H1 (cell line): ENCODE results near the gene LPO. TPM values are rescaled to one million over a fixed set of nuclear protein-coding genes. Genes with fewer than 3 reads are reported as not detected.

Source experiments
- CTCF ChIA-PET: fragments of 300-600 bp; sonication (Branson Sonifier 250); formaldehyde crosslinking; loops from one replicate; lab custom pipeline; 2021; ENCODE audit not compliant: partially characterized antibody; lab: Charles Lee
- POLR2A ChIA-PET: fragments of 300-600 bp; sonication (Branson Sonifier 250); formaldehyde crosslinking; loops from one replicate; lab custom pipeline; 2021; ENCODE audit warnings: inconsistent platforms; ENCODE audit not compliant: partially characterized antibody; lab: Charles Lee
- DNase-seq, 2 experiments: peaks; one replicate each; pipeline versions ENCODE4 v3.0.0 to v3.0.0-alpha.2; 2010 to 2022; ENCODE audit warnings: low spot score in 2 of 2, low read depth in 1 of 2, mixed read lengths in 1 of 2
- FAIRE-seq: peaks from 2 replicates; lab custom pipeline; 2011; peaks lifted over from hg19 to GRCh38; lab: Jason Lieb, UNC
- H2AFZ ChIP-seq: 2 replicates; pipeline ENCODE4 v1.8.1; 2012; ENCODE audit warnings: low read length, inconsistent platforms
- H2AK5ac ChIP-seq: 2 replicates; pipeline ENCODE4 v1.6.1; 2013; ENCODE audit warnings: low read depth, low read length
- H2BK120ac ChIP-seq: replicated peaks from 2 replicates; pipeline ENCODE3; 2013; ENCODE audit warnings: low read depth, low read length, inconsistent platforms
- H2BK12ac ChIP-seq: 2 replicates; pipeline ENCODE4 v1.6.1; 2013; ENCODE audit warnings: low read depth, low read length
- H2BK15ac ChIP-seq: 2 replicates; pipeline ENCODE4 v1.6.1; 2013; ENCODE audit warnings: low read length
- H2BK20ac ChIP-seq: 2 replicates; pipeline ENCODE4 v1.6.1; 2013; ENCODE audit warnings: low read length
- H2BK5ac ChIP-seq: 2 replicates; pipeline ENCODE4 v1.6.1; 2013; ENCODE audit warnings: low read depth, low read length
- H3K14ac ChIP-seq: 2 replicates; pipeline ENCODE4 v1.6.1; 2013; ENCODE audit warnings: inconsistent platforms; ENCODE audit not compliant: insufficient read length
- H3K18ac ChIP-seq: 2 replicates; pipeline ENCODE4 v1.6.1; 2013; ENCODE audit warnings: low read length; ENCODE audit errors: extremely low read depth
- H3K23ac ChIP-seq: 2 replicates; pipeline ENCODE4 v1.6.1; 2013; ENCODE audit warnings: inconsistent platforms; ENCODE audit not compliant: insufficient read length
- H3K23me2 ChIP-seq: 2 replicates; pipeline ENCODE4 v1.6.1; 2013; ENCODE audit warnings: low read depth, low read length
- H3K27ac ChIP-seq: 2 replicates; pipeline ENCODE4 v1.6.1; 2011; ENCODE audit warnings: low read depth, low read length, inconsistent platforms
- H3K27me3 ChIP-seq, 4 experiments: replicated peaks in 1 of 4; 1 replicate in 1 of 4; 2 replicates in 3 of 4; pipeline versions ENCODE4 v1.6.1 to v1.8.1; 2011 to 2013; ENCODE audit warnings: low read length in 3 of 4, mild to moderate bottlenecking in 3 of 4, inconsistent platforms in 2 of 4, mixed read lengths in 2 of 4, moderate library complexity in 1 of 4; ENCODE audit not compliant: control insufficient read depth in 3 of 4, insufficient read depth in 3 of 4; ENCODE audit errors: extremely low read depth in 1 of 4
- H3K36me3 ChIP-seq, 4 experiments: 2 replicates each; pipeline versions ENCODE4 v1.6.1 to v1.8.1; 2011 to 2013; ENCODE audit warnings: mild to moderate bottlenecking in 4 of 4, low read length in 3 of 4, moderate library complexity in 2 of 4, control low read depth in 1 of 4, inconsistent platforms in 1 of 4; ENCODE audit not compliant: insufficient read depth in 4 of 4, control insufficient read depth in 2 of 4
- H3K4ac ChIP-seq: replicated peaks from 2 replicates; pipeline ENCODE3; 2013; ENCODE audit warnings: low read length, low read depth, mixed read lengths, inconsistent platforms; ENCODE audit not compliant: insufficient read length
- H3K4me1 ChIP-seq, 4 experiments: replicated peaks in 1 of 4; 1 replicate in 1 of 4; 2 replicates in 3 of 4; pipeline versions ENCODE4 v1.6.1 to v1.8.1; 2011 to 2013; ENCODE audit warnings: low read length in 3 of 4, inconsistent platforms in 2 of 4, mixed read lengths in 1 of 4; ENCODE audit not compliant: insufficient read depth in 4 of 4, control insufficient read depth in 3 of 4
- H3K4me2 ChIP-seq, 2 experiments: 2 replicates each; pipeline versions ENCODE4 v1.6.1 to v1.8.1; 2011 to 2013; ENCODE audit warnings: low read depth in 2 of 2, low read length in 2 of 2, control low read depth in 1 of 2, inconsistent platforms in 1 of 2, mild to moderate bottlenecking in 1 of 2; ENCODE audit not compliant: insufficient read depth in 1 of 2
- H3K4me3 ChIP-seq, 4 experiments: fragments of 200-600, 300-600 bp in 1 of 4; sonication (generic), shearing (Covaris generic), sonication (Bioruptor Twin) in 1 of 4; 2 replicates each; pipeline versions ENCODE4 v1.5.1 to v1.8.1; 2011 to 2016; ENCODE audit warnings: low read length in 4 of 4, low read depth in 3 of 4, control low read depth in 2 of 4, inconsistent platforms in 2 of 4, mild to moderate bottlenecking in 2 of 4, mixed read lengths in 1 of 4, moderate library complexity in 1 of 4; ENCODE audit not compliant: insufficient read depth in 2 of 4; ENCODE audit errors: extremely low read depth in 1 of 4
- H3K56ac ChIP-seq: replicated peaks from 2 replicates; pipeline ENCODE3; 2013; ENCODE audit warnings: low read depth, mild to moderate bottlenecking, mixed read lengths, low read length, inconsistent platforms; ENCODE audit not compliant: insufficient read length
- H3K79me1 ChIP-seq: 2 replicates; pipeline ENCODE4 v1.6.1; 2013; ENCODE audit warnings: low read depth, low read length, control low read depth
- H3K79me2 ChIP-seq, 2 experiments: 2 replicates each; pipeline versions ENCODE4 v1.6.1 to v1.8.1; 2012 to 2013; ENCODE audit warnings: low read length in 2 of 2, mild to moderate bottlenecking in 2 of 2, inconsistent platforms in 1 of 2; ENCODE audit not compliant: insufficient read depth in 2 of 2, control insufficient read depth in 1 of 2
- H3K9ac ChIP-seq, 4 experiments: replicated peaks in 1 of 4; 1 replicate in 1 of 4; 2 replicates in 3 of 4; pipeline versions ENCODE4 v1.6.1 to v1.8.1; 2011 to 2013; ENCODE audit warnings: low read depth in 3 of 4, low read length in 3 of 4, control low read depth in 2 of 4, mild to moderate bottlenecking in 2 of 4, moderate library complexity in 2 of 4, inconsistent platforms in 1 of 4; ENCODE audit errors: extremely low read depth in 1 of 4
- H3K9me3 ChIP-seq, 2 experiments: 2 replicates each; pipeline versions ENCODE4 v1.6.1 to v1.8.1; 2012 to 2013; ENCODE audit warnings: mild to moderate bottlenecking in 2 of 2, moderate library complexity in 2 of 2, control low read depth in 1 of 2, inconsistent platforms in 1 of 2, low read depth in 1 of 2, low read length in 1 of 2, mixed read lengths in 1 of 2; ENCODE audit not compliant: insufficient read depth in 2 of 2
- H4K20me1 ChIP-seq, 2 experiments: replicated peaks in 1 of 2; 2 replicates each; pipeline versions ENCODE3 to v1.8.1; 2011 to 2013; ENCODE audit warnings: inconsistent platforms in 2 of 2, low read length in 2 of 2, mild to moderate bottlenecking in 1 of 2; ENCODE audit not compliant: insufficient read depth in 2 of 2, control insufficient read depth in 1 of 2
- H4K5ac ChIP-seq: 2 replicates; pipeline ENCODE4 v1.6.1; 2013; ENCODE audit warnings: low read length, low read depth, mixed read lengths, inconsistent platforms; ENCODE audit not compliant: insufficient read length
- H4K8ac ChIP-seq: 2 replicates; pipeline ENCODE4 v1.8.0; 2013; ENCODE audit warnings: mild to moderate bottlenecking, moderate library complexity, low read length, inconsistent platforms; ENCODE audit not compliant: insufficient read depth; ENCODE audit errors: extremely low read depth
- H4K91ac ChIP-seq: replicated peaks from 2 replicates; pipeline ENCODE3; 2013; ENCODE audit warnings: low read length, mixed read lengths, inconsistent platforms; ENCODE audit not compliant: insufficient read length
- EGR1 ChIP-seq: IDR thresholded peaks from 2 replicates; pipeline ENCODE4 v1.6.1; 2011; ENCODE audit warnings: low read depth, low read length, borderline replicate concordance
- FOSL1 ChIP-seq: IDR thresholded peaks from 2 replicates; pipeline ENCODE4 v1.6.1; 2011; ENCODE audit warnings: mild to moderate bottlenecking, low read depth, low read length, moderate library complexity; ENCODE audit not compliant: insufficient read depth
- GTF2F1 ChIP-seq: IDR thresholded peaks from 2 replicates; pipeline ENCODE4 v1.6.1; 2012; ENCODE audit warnings: low read depth, low read length, improper control_type of control experiment, borderline replicate concordance
- KDM1A ChIP-seq: fragments of 200-600, 300-600 bp; sonication (generic); IDR thresholded peaks from 2 replicates; pipeline ENCODE4 v1.7.1; 2016; ENCODE audit warnings: mild to moderate bottlenecking, low read length, borderline replicate concordance
- POU5F1 ChIP-seq: IDR thresholded peaks from 2 replicates; pipeline ENCODE4 v1.6.1; 2011; ENCODE audit warnings: low read depth, mild to moderate bottlenecking, low read length, moderate library complexity
- RAD21 ChIP-seq, 2 experiments: IDR thresholded peaks in 1 of 2; conservative IDR thresholded peaks in 1 of 2; 2 replicates each; pipeline ENCODE4 v1.6.1; 2011; ENCODE audit warnings: low read depth in 2 of 2, low read length in 2 of 2, improper control_type of control experiment in 1 of 2, inconsistent platforms in 1 of 2, mild to moderate bottlenecking in 1 of 2, moderate library complexity in 1 of 2
- SP4 ChIP-seq: IDR thresholded peaks from 2 replicates; pipeline ENCODE4 v1.6.1; 2012; ENCODE audit warnings: low read length, inconsistent platforms
- SRF ChIP-seq: IDR thresholded peaks from 2 replicates; pipeline ENCODE4 v1.6.1; 2011; ENCODE audit warnings: mild to moderate bottlenecking, low read depth, low read length, moderate library complexity
- WGBS, 2 experiments: shearing (Covaris generic) in 1 of 2; methylation state at CpG; one replicate each; pipeline versions ENCODE4 v1.1.6 to v1.1.7; 2013 to 2015; ENCODE audit warnings: low lambda C conversion rate in 2 of 2, mixed read lengths in 2 of 2, inconsistent platforms in 1 of 2, low coverage in 1 of 2, missing lambda C conversion rate in 1 of 2; ENCODE audit not compliant: insufficient replicate concordance in 2 of 2, insufficient coverage in 1 of 2, insufficient read length in 1 of 2; ENCODE audit errors: extremely low coverage in 1 of 2, missing lambda C conversion rate in 1 of 2; 5-methylcytosine and 5-hydroxymethylcytosine counted together
- polyA plus RNA-seq, 7 experiments: library from polyadenylated mRNA; depleted of rRNA in 3 of 7; stranded (reverse) in 5 of 7; unstranded in 2 of 7; fragments of >200 nt in 5 of 7; fragments of 200-250 nt in 2 of 7; gene quantifications; 1 replicate in 5 of 7; 2 replicates in 1 of 7; 4 replicates in 1 of 7; pipeline versions ENCODE4 v1.2.1 to v1.2.3, GENCODE V29; 2011 to 2013; ENCODE audit warnings: missing spikeins in 2 of 7, mixed read lengths in 2 of 7
- total RNA-seq: library from RNA; stranded (reverse); fragmentation: NEBNext Ultra II Directional; extraction: Animal tissue kit (Norgen Biotek cat#: 25700); gene quantifications from 2 replicates; pipeline ENCODE4 v1.2.1, GENCODE V29; 2021
- TF ChIP-seq, protein P1 (sequence below): IDR thresholded peaks from 2 replicates; pipeline ENCODE4 v1.6.1; 2012; ENCODE audit warnings: low read length, inconsistent platforms

LPO gene
- total and polyA plus RNA-seq, 2 of the 8 experiments (the other 6 are each of a cell fraction or from before 2014, with no cell fraction given), result 0.38 to 0.52 TPM

DNA sequence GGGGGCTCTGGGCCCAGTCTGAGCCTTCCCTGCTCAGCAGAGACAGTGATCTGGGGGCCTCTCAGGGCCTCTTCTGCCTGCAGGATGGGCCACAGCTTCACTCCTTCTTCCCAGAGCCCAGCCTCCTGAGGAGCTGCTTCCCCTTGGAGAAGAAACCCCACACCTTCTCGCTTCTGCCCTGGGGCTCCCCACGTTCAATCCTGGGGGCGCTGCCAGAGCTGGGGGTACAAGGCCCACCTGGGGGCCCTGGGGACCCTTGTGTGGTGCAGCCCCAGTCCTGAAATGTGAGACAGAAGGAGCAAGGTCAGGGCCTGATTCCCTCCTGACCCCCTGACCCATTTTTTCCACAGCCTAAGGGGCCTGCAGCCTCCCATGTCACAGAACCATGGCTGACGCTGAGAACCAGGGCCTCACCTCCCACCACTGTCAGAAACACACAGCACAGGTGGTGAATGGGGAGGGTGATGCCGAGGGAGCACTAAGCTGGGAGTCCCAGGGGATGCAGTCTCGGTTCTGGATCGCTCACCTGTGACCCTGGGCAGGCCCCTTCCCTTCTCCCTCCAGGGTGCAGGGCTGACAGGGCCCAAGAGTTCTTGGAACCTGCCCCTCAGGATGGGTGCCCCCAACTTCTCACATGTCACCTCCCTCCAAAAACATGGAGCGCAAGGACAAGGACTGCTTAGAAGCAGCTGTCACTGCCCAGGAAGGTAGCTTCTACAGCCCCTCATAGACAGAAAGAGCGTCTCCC is 64.0 kb downstream of the LPO start:
- no peaks in the 10 kb centered on the region for H3K27me3 ChIP-seq
- H3K36me3 ChIP-seq, result 0 out of 8 replicates have a peak, but pooled peaks cover 0 to 2% (median 0%) of the 10 kb centered on the region in 4 experiments
- FAIRE-seq (no peak), DNase-seq (peak in 1 of 2 experiments; percentile 41)
- no peak overlapping the region for H3K14ac ChIP-seq
- H3K4me2 ChIP-seq, result no peak overlapping the region
- no peaks in the 10 kb centered on the region for H3K9me3 ChIP-seq
- no peak overlapping the region for H2BK120ac ChIP-seq
- WGBS, 2 experiments, result 93% methylated on average over 9 of the region's 9 CpGs; no CpG with 5 or more reads in 1 of the 2 experiments
- no peak overlapping the region for H3K9ac ChIP-seq
- no peak overlapping the region for H3K23ac ChIP-seq
- no peak overlapping the region for H3K4me3 ChIP-seq
- H3K56ac ChIP-seq, result no peak overlapping the region
- CTCF ChIA-PET, result interaction anchor here (0.6 to 9.4 kb wide), 13 partner anchors 11 to 1230 kb away, joined by 3 to 172 read pairs (median 3); partner anchors contain the start of gene MPO
- H3K18ac ChIP-seq, result no peak overlapping the region
- no peaks in the 10 kb centered on the region for H3K79me1 ChIP-seq
- H2BK5ac ChIP-seq, result 0 out of 2 replicates have a peak overlapping the region, but pooled peaks have one; percentile 35
- no peaks in the 10 kb centered on the region for H3K79me2 ChIP-seq
- H3K23me2 ChIP-seq, result no peaks in the 10 kb centered on the region
- H2AK5ac ChIP-seq, result no peak overlapping the region
- H2AFZ ChIP-seq, result no peak overlapping the region
- peaks cover 0 to 5% (median 4%) of the 10 kb centered on the region in 4 experiments; a peak in 5 of 7 replicates for H3K4me1 ChIP-seq
- H4K20me1 ChIP-seq, result no peaks in the 10 kb centered on the region
- no peak overlapping the region for H3K27ac ChIP-seq
- H3K4ac ChIP-seq, result no peak overlapping the region
- no peak overlapping the region for H4K5ac ChIP-seq
- no peak overlapping the region for H2BK12ac ChIP-seq
- POLR2A ChIA-PET, result interaction anchor here (1.2 to 2.5 kb wide), 5 partner anchors 13 to 50 kb away, joined by 3 to 9 read pairs (median 6); partner anchors contain the start of genes SUPT4H1 and TSPOAP1
- H2BK20ac ChIP-seq, result no peak overlapping the region
- no peak overlapping the region for H4K91ac ChIP-seq
- 0 out of 2 replicates have a peak overlapping the region, but pooled peaks have one; percentile 18 for H2BK15ac ChIP-seq
- H4K8ac ChIP-seq, result 0 out of 2 replicates have a peak overlapping the region, but pooled peaks have one; percentile 1
- no peak for TF ChIP-seq FOSL1
- no peak for TF ChIP-seq RAD21 (IDR thresholded peaks at IDR 0.05 in 1 of 2, conservative IDR thresholded peaks at IDR 0.05 in 1 of 2; ENCODE audit: low read depth in 2 of 2, low read length in 2 of 2)
- no peak for TF ChIP-seq POU5F1
- no peak for TF ChIP-seq SRF
- TF ChIP-seq EGR1, result no peak
- TF ChIP-seq KDM1A, result no peak
- TF ChIP-seq, protein P1, sequence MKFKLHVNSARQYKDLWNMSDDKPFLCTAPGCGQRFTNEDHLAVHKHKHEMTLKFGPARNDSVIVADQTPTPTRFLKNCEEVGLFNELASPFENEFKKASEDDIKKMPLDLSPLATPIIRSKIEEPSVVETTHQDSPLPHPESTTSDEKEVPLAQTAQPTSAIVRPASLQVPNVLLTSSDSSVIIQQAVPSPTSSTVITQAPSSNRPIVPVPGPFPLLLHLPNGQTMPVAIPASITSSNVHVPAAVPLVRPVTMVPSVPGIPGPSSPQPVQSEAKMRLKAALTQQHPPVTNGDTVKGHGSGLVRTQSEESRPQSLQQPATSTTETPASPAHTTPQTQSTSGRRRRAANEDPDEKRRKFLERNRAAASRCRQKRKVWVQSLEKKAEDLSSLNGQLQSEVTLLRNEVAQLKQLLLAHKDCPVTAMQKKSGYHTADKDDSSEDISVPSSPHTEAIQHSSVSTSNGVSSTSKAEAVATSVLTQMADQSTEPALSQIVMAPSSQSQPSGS, result no peak
- no peak for TF ChIP-seq SP4
- TF ChIP-seq GTF2F1, result no peak
